ENCODE results near the gene AGAP3.
A peak's percentile ranks its signal among the peaks of the same experiment; 100 is the strongest.
"Not testable (repeated sequence)": the region's sequence is repeated elsewhere in the genome, so short reads cannot be mapped to it uniquely, and the experiment has no call there.

The AGAP3 gene

GRCh38 chr7:151085691-151086620, at the start of gene AGAP3:
Gene AGAP3 (plus strand): TSS chr7:151086475. CDS start chr7:151086742, 267 bp downstream.
- DNase-seq (ENCODE audit: low read depth in 2 of 2) = peak; percentile 23 to 48

- DNase-seq (ENCODE audit: low read depth in 2 of 2) = peak; percentile 52 to 81
These were observed 47.1 kb upstream of the AGAP3 start for GRCh38 chr7:151038951-151039849.

- DNase-seq (ENCODE audit: low read depth in 2 of 2) = no peak
These were observed 46.3 kb upstream of the AGAP3 start for GRCh38 chr7:151039850-151040548.

GRCh38 chr7:151040616-151041375, 45.5 kb upstream of the AGAP3 start:
- no peak for DNase-seq (ENCODE audit: low read depth in 2 of 2)

GRCh38 chr7:151043449-151043848, 42.8 kb upstream of the AGAP3 start:
- DNase-seq (ENCODE audit: low read depth in 2 of 2) = not testable (repeated sequence)

- DNase-seq (ENCODE audit: low read depth in 2 of 2) = no peak
These were observed 42.3 kb upstream of the AGAP3 start for GRCh38 chr7:151043959-151044358.

GRCh38 chr7:151045262-151045661, 41.0 kb upstream of the AGAP3 start:
- no peak for DNase-seq (ENCODE audit: low read depth in 2 of 2)

- no peak for DNase-seq (ENCODE audit: low read depth in 2 of 2)
These were observed 40.3 kb upstream of the AGAP3 start for GRCh38 chr7:151045967-151046366.

- DNase-seq (ENCODE audit: low read depth in 2 of 2) = no peak
These were observed 39.4 kb upstream of the AGAP3 start for GRCh38 chr7:151046603-151047573.

- DNase-seq (ENCODE audit: low read depth in 2 of 2) = no peak
These were observed 38.1 kb upstream of the AGAP3 start, which contains the start of gene ASIC3 for GRCh38 chr7:151047976-151048815. Gene ASIC3 (plus strand): TSS chr7:151048531. CDS start chr7:151048886, 355 bp downstream.

GRCh38 chr7:151048911-151049463, 37.3 kb upstream of the AGAP3 start:
- DNase-seq (ENCODE audit: low read depth in 2 of 2) = no peak

GRCh38 chr7:151051108-151051507, 35.2 kb upstream of the AGAP3 start:
- peak; percentile 29 to 30 for DNase-seq (ENCODE audit: low read depth in 2 of 2)

- no peak for DNase-seq (ENCODE audit: low read depth in 2 of 2)
These were observed 33.2 kb upstream of the AGAP3 start for GRCh38 chr7:151053096-151053495.

GRCh38 chr7:151053751-151054150, 32.5 kb upstream of the AGAP3 start:
- DNase-seq (ENCODE audit: low read depth in 2 of 2) = no peak

- no peak for DNase-seq (ENCODE audit: low read depth in 2 of 2)
These were observed 30.0 kb upstream of the AGAP3 start for GRCh38 chr7:151056283-151056665.

GRCh38 chr7:151056666-151057505, 29.4 kb upstream of the AGAP3 start:
- no peak for DNase-seq (ENCODE audit: low read depth in 2 of 2)

- no peak for DNase-seq (ENCODE audit: low read depth in 2 of 2)
These were observed 28.7 kb upstream of the AGAP3 start, which contains the start of gene CDK5 for GRCh38 chr7:151057506-151057988. Gene CDK5 (minus strand): TSS chr7:151057897. CDS start chr7:151057848, 49 bp downstream.
